HepG2 (cell line): ENCODE measurements around the gene PFAS. TPM values are rescaled to one million over a fixed set of nuclear protein-coding genes. Genes with fewer than 3 reads are reported as not detected.

Experiments
- HMGXB3 ChIP-seq: sonication (generic); formaldehyde crosslinking; IDR thresholded peaks from 2 replicates; pipeline ENCODE4 v1.4.0; 2020; ENCODE audit warnings: missing genetic modification reagents, borderline replicate concordance
- HNRNPLL ChIP-seq: fragments of 200-400 bp; formaldehyde crosslinking; IDR thresholded peaks from 2 replicates; pipeline ENCODE4 v1.6.1; 2017; ENCODE audit warnings: mild to moderate bottlenecking, low read depth, low read length; ENCODE audit not compliant: poor library complexity, severe bottlenecking
- MAFF ChIP-seq: IDR thresholded peaks from 2 replicates; pipeline ENCODE4 v1.6.1; 2011; ENCODE audit warnings: low read depth, low read length, improper control_type of control experiment
- SETDB1 ChIP-seq: sonication (generic); formaldehyde crosslinking; IDR thresholded peaks from 2 replicates; pipeline ENCODE4 v1.5.1; 2020; ENCODE audit warnings: missing genetic modification reagents, mild to moderate bottlenecking, borderline replicate concordance
- SIN3B ChIP-seq: fragments of 150-350 bp; IDR thresholded peaks from 2 replicates; pipeline ENCODE4 v1.6.1; 2014; ENCODE audit warnings: low read length
- ZBTB7A ChIP-seq: sonication (generic); formaldehyde crosslinking; IDR thresholded peaks from 2 replicates; pipeline ENCODE4 v1.8.0; 2022; ENCODE audit warnings: mild to moderate bottlenecking, missing genetic modification reagents
- ZSCAN31 ChIP-seq: sonication (generic); formaldehyde crosslinking; IDR thresholded peaks from 2 replicates; pipeline ENCODE4 v1.5.0; 2020; ENCODE audit warnings: low read depth, mild to moderate bottlenecking, missing genetic modification reagents
- polyA plus RNA-seq, 8 experiments: library from polyadenylated mRNA; depleted of rRNA in 3 of 8; stranded (reverse) in 7 of 8; unstranded in 1 of 8; fragments of >200 nt; fragmentation: Illumina TruSeq in 4 of 8; extraction: Trizol in 4 of 8; gene quantifications; 2 replicates each; pipeline versions ENCODE4 v1.2.1 to v1.2.3, GENCODE V29; 2011 to 2016; ENCODE audit warnings: low read depth in 4 of 8, missing spikeins in 1 of 8, mixed read lengths in 1 of 8; ENCODE audit not compliant: insufficient read depth in 1 of 8
- total RNA-seq, 5 experiments: library from RNA; depleted of rRNA; stranded (reverse); fragments of >200 nt; fragmentation: Illumina TruSeq; extraction: Trizol; gene quantifications; 2 replicates each; pipeline ENCODE4 v1.2.3, GENCODE V29; 2016; ENCODE audit warnings: low read depth in 1 of 5
- TF ChIP-seq, protein P1 (sequence below): sonication (generic); formaldehyde crosslinking; IDR thresholded peaks from 2 replicates; pipeline ENCODE4 v1.4.0; 2020; ENCODE audit warnings: missing genetic modification reagents, mild to moderate bottlenecking, borderline replicate concordance
- TF ChIP-seq, protein P2 (sequence below): IDR thresholded peaks from 2 replicates; pipeline ENCODE4 v1.6.1; 2016; ENCODE audit warnings: low read depth, missing genetic modification reagents, missing compliant biosample characterization
- TF ChIP-seq, protein P3 (sequence below): sonication (generic); formaldehyde crosslinking; IDR thresholded peaks from 2 replicates; pipeline ENCODE4 v1.8.1; 2023; ENCODE audit warnings: mild to moderate bottlenecking, missing genetic modification reagents

Gene PFAS
- total and polyA plus RNA-seq, 2 of the 13 experiments (the other 11 are each of a cell fraction or from before 2014, with no cell fraction given), result 49.4 to 58.2 TPM

DNA sequence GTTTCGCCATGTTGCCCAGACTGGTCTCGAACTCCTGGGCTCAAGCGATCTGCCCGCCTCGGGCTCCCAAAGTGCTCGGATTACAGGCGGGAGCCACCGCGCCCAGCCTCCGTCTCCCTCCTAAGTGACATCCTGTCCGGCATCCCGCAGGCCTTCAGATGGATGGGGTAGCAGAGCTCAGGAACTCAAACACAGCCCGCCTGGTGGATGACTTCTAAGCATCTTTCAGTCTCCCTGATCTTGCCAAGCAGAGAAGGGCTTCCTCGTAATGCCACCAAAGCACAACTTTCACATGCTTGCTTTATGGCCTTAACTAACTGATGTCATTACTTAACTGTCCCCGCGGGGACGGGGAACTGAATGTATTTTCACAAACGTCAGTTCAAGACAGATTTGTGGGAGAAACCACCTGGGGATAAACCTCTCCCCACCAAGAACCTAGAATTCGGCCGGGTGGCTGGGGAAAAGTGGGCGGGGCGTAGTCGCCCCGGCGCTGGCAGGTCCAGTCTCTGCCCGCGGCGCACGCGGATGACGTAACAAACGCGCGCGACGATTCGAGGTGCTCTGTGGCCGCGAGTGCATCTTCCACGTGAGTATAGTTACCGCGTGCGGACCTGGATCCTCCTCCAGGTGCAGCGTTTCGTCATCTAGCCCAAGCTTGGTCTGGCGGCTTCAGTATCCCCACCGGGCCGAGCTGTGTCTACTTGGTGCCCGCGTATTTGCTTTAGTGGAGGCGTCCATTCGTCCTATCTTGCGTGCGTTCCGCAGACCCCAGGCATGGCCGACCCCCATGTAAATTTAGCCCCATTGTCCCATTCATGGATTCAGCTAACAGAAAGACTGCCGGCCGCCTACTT is at the start of gene PFAS (continued):
- TF ChIP-seq ZBTB7A (CRISPR knock-in tag) (0 out of 2 replicates have a peak, but pooled peaks have one; percentile 33), HMGXB3 (CRISPR knock-in tag) (no peak), SIN3B (peak; percentile 90), MAFF (no peak), HNRNPLL (peak; percentile 69), ZSCAN31 (CRISPR knock-in tag) (peak; percentile 20), SETDB1 (no peak)
- TF ChIP-seq, protein P1, sequence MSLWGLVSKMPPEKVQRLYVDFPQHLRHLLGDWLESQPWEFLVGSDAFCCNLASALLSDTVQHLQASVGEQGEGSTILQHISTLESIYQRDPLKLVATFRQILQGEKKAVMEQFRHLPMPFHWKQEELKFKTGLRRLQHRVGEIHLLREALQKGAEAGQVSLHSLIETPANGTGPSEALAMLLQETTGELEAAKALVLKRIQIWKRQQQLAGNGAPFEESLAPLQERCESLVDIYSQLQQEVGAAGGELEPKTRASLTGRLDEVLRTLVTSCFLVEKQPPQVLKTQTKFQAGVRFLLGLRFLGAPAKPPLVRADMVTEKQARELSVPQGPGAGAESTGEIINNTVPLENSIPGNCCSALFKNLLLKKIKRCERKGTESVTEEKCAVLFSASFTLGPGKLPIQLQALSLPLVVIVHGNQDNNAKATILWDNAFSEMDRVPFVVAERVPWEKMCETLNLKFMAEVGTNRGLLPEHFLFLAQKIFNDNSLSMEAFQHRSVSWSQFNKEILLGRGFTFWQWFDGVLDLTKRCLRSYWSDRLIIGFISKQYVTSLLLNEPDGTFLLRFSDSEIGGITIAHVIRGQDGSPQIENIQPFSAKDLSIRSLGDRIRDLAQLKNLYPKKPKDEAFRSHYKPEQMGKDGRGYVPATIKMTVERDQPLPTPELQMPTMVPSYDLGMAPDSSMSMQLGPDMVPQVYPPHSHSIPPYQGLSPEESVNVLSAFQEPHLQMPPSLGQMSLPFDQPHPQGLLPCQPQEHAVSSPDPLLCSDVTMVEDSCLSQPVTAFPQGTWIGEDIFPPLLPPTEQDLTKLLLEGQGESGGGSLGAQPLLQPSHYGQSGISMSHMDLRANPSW (CRISPR knock-in tag), result no peak
- TF ChIP-seq, protein P2, sequence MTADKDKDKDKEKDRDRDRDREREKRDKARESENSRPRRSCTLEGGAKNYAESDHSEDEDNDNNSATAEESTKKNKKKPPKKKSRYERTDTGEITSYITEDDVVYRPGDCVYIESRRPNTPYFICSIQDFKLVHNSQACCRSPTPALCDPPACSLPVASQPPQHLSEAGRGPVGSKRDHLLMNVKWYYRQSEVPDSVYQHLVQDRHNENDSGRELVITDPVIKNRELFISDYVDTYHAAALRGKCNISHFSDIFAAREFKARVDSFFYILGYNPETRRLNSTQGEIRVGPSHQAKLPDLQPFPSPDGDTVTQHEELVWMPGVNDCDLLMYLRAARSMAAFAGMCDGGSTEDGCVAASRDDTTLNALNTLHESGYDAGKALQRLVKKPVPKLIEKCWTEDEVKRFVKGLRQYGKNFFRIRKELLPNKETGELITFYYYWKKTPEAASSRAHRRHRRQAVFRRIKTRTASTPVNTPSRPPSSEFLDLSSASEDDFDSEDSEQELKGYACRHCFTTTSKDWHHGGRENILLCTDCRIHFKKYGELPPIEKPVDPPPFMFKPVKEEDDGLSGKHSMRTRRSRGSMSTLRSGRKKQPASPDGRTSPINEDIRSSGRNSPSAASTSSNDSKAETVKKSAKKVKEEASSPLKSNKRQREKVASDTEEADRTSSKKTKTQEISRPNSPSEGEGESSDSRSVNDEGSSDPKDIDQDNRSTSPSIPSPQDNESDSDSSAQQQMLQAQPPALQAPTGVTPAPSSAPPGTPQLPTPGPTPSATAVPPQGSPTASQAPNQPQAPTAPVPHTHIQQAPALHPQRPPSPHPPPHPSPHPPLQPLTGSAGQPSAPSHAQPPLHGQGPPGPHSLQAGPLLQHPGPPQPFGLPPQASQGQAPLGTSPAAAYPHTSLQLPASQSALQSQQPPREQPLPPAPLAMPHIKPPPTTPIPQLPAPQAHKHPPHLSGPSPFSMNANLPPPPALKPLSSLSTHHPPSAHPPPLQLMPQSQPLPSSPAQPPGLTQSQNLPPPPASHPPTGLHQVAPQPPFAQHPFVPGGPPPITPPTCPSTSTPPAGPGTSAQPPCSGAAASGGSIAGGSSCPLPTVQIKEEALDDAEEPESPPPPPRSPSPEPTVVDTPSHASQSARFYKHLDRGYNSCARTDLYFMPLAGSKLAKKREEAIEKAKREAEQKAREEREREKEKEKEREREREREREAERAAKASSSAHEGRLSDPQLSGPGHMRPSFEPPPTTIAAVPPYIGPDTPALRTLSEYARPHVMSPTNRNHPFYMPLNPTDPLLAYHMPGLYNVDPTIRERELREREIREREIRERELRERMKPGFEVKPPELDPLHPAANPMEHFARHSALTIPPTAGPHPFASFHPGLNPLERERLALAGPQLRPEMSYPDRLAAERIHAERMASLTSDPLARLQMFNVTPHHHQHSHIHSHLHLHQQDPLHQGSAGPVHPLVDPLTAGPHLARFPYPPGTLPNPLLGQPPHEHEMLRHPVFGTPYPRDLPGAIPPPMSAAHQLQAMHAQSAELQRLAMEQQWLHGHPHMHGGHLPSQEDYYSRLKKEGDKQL (CRISPR knock-in tag), result no peak
- TF ChIP-seq, protein P3, sequence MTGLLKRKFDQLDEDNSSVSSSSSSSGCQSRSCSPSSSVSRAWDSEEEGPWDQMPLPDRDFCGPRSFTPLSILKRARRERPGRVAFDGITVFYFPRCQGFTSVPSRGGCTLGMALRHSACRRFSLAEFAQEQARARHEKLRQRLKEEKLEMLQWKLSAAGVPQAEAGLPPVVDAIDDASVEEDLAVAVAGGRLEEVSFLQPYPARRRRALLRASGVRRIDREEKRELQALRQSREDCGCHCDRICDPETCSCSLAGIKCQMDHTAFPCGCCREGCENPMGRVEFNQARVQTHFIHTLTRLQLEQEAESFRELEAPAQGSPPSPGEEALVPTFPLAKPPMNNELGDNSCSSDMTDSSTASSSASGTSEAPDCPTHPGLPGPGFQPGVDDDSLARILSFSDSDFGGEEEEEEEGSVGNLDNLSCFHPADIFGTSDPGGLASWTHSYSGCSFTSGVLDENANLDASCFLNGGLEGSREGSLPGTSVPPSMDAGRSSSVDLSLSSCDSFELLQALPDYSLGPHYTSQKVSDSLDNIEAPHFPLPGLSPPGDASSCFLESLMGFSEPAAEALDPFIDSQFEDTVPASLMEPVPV (CRISPR knock-in tag), result no peak
